Stimulated activated naive CD8-positive, alpha-beta T cell treated with anti-CD3 and anti-CD28 coated beads, Interleukin-15, Interleukin-2, amounts not matched to agents 100 U/mL and 50 U/mL, for 24 hours (primary cell): ENCODE measurements around the gene DDAH1.
"Not testable (repeated sequence)": the region's sequence is repeated elsewhere in the genome, so short reads cannot be mapped to it uniquely, and the experiment has no call there.

Source experiments
- ATAC-seq: fragments of 150-1000 bp; cut with Tn5 transposase; one replicate; pipeline ENCODE4 v1.10.0; 2021
- DNase-seq: peaks from one replicate; pipeline ENCODE4 v3.0.0; 2021

The DDAH1 gene

GRCh38 chr1:85470130-85470529, 5.2 kb upstream of the DDAH1 start:
- not testable (repeated sequence) for DNase-seq, ATAC-seq

GRCh38 chr1:85467929-85468540, 3.1 kb upstream of the DDAH1 start:
- ATAC-seq (no peak), DNase-seq (no peak)

GRCh38 chr1:85467036-85467435, 2.1 kb upstream of the DDAH1 start:
- ATAC-seq = no peak
- no peak for DNase-seq

GRCh38 chr1:85465786-85466134, 801 bp upstream of the DDAH1 start:
- no peak for ATAC-seq

GRCh38 chr1:85464497-85465098, 361 bp downstream of the DDAH1 start:
- peak; percentile 56 for ATAC-seq
- peak; percentile 37 for DNase-seq

More at GRCh38 chr1:85465786-85466134, 801 bp upstream of the DDAH1 start:
- DNase-seq = no peak

GRCh38 chr1:85463731-85464496, 1.0 kb downstream of the DDAH1 start:
- DNase-seq (no peak), ATAC-seq (no peak)

DNA sequence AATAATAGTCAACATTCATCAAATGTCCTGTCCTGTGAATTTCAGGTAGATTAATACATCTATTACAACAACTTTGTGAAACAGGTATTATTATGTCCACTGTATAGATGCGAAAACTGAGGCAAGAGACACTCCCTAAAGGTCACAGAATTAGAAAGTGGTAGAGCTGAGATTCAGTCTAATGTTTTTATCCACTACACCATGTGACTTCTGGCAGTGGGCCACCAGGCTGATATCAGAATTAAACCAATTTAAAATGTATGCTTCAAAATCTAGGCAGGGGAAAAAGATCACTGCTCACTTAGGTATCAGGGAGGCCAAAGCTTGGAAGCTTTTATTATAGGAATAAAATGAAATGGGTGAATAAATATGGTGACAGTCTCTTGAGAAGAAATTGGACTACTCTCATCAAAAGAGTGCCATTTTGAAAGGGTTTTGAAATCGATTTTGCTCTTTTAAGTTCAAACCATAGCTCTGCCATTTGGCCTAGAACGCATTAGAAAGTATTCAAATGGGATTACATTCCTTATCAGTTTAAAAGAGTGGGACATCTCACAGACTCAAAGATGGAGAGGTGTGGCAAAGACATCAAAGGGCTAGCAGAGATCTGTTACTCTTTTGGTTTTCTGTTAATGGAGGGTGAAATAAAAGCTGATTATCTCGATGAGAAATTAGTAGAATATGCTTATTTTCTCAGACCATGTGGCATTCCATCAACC, 1.9 kb downstream of the DDAH1 start:
- ATAC-seq (no peak), DNase-seq (no peak)

- no peak for DNase-seq
- ATAC-seq = no peak
Measured at GRCh38 chr1:85461216-85461918, 3.6 kb downstream of the DDAH1 start.

GRCh38 chr1:85460555-85461088, 4.3 kb downstream of the DDAH1 start:
- DNase-seq (no peak), ATAC-seq (no peak)

DNA sequence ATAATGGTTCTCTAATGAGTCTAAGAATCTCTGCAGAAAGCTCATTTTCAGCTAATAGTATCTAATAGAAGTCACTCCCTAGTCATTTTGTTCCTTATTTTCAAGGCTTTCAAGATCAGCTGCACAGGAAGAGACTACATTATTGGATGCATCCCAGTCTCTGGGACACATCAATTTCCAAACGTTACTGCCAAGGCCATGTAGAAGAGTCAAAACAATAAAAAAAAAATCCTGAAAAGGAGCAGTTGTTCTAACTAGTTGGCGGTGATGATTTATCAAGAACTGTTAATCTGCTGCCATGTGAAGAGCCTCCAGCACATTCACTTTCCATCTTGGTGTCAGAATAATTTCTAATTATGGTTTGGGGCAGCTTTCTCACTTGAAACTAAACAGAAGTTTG, 5.7 kb downstream of the DDAH1 start:
- no peak for DNase-seq
- ATAC-seq = no peak

GRCh38 chr1:85454214-85454613, 10.7 kb downstream of the DDAH1 start:
- no peak for ATAC-seq

DNA sequence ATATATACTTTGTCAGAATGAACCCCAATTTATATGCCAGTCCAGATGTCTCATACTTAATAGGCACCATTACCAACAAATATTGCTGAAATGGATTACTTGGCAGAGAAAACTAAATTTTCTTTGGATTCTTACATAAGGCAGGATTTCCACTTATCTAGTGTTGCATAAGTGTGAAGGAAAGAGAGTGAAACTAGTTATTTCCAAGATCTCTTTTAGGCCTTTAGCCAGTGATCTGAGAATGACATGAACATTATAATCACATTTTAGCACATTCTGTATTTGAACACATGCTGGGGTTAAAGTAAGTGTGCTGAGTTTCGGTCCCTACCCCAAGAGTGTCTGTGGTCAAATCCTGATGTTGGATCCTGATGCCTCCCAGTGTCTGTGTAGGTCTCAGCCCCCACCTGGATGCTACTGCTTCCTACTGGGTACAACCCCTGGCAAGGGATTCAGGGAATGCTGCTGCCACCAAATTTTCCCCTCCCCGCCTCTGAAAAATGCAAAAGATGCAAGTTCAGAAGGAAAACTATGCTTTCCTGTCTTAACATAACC, 11.2 kb downstream of the DDAH1 start:
- ATAC-seq (no peak), DNase-seq (no peak)

More at GRCh38 chr1:85454214-85454613, 10.7 kb downstream of the DDAH1 start:
- DNase-seq = no peak

DNA sequence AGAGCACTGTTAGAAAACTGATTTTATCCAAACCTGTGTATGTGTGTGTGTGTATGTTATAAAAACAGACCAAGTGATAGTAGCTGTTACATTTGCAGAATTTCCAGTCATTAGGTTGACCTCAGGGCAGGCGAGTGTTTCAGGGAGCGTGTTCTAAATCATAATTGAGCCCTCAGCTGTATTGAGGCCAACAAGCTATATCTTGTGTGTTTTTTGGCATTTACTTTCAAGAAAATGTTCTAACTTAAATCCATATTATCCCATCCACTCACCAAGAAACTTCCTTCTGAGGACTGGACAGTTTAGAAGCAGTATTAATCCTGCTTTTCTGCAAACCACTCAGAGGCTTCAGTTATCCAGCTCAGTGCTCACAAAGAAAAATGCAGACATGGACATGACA, 12.0 kb downstream of the DDAH1 start:
- DNase-seq (no peak), ATAC-seq (no peak)

- no peak for ATAC-seq
Measured at GRCh38 chr1:85451236-85451830, 13.6 kb downstream of the DDAH1 start.

GRCh38 chr1:85450832-85451231, 14.1 kb downstream of the DDAH1 start:
- DNase-seq (no peak), ATAC-seq (no peak)

More at GRCh38 chr1:85451236-85451830, 13.6 kb downstream of the DDAH1 start:
- no peak for DNase-seq

GRCh38 chr1:85449356-85449755, 15.6 kb downstream of the DDAH1 start:
- DNase-seq (no peak), ATAC-seq (no peak)

DNA sequence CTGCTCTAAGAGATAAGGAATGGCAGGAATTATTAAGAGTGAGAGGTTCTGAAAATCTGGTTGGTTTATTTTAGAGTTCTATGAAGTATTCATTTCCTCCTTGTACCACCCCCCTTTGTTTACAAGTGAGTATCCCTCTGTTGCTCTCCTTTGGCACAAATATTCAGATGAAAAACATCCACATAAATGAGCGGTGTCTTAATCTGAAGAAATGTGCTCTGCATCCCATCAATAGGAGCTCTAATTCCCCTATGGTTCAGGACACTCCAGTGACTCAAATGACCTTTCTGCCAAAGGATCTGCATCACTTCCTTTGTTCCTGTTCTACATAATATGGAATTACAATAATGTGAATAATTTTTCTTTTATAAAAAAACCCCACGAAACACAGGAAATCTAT, 16.6 kb downstream of the DDAH1 start:
- DNase-seq = no peak
- no peak for ATAC-seq

GRCh38 chr1:85447006-85447943, 17.7 kb downstream of the DDAH1 start:
- DNase-seq = no peak
- ATAC-seq = no peak

GRCh38 chr1:85445906-85446305, 19.1 kb downstream of the DDAH1 start:
- no peak for DNase-seq

GRCh38 chr1:85444381-85444780, 20.6 kb downstream of the DDAH1 start:
- DNase-seq = no peak
- ATAC-seq = no peak

More at GRCh38 chr1:85445906-85446305, 19.1 kb downstream of the DDAH1 start:
- no peak for ATAC-seq
